Activated T-cell treated with anti-CD3 and anti-CD28 coated beads, Interleukin-2, amount 50 U/mL, for 72 hours (primary cell): ENCODE measurements around the gene CCDC92B. TPM values are rescaled to one million over a fixed set of nuclear protein-coding genes. Genes with fewer than 3 reads are reported as not detected.

Experiments used
- ATAC-seq, 2 donors: fragments of 150-1000 bp; cut with Tn5 transposase; replicated peaks in 1 of 2; 2 replicates each; pipeline ENCODE4 v1.10.0; 2021; ENCODE audit warnings: moderate library complexity in 2 of 2, mild to moderate bottlenecking in 1 of 2
- DNase-seq, 2 donors: peaks; one replicate each; pipeline ENCODE4 v3.0.0; 2021 to 2022; ENCODE audit warnings: mixed read lengths in 1 of 2
- H3K27ac Mint-ChIP-seq: one replicate; pipeline ENCODE4 v1.8.0; 2022; ENCODE audit warnings: mild to moderate bottlenecking, moderate library complexity, mixed read lengths
- H3K27me3 Mint-ChIP-seq: one replicate; pipeline ENCODE4 v1.8.0; 2022; ENCODE audit warnings: low read depth, mixed read lengths
- H3K36me3 Mint-ChIP-seq, 2 donors: one replicate each; pipeline ENCODE4 v1.8.0; 2022; ENCODE audit warnings: mixed read lengths in 2 of 2, mild to moderate bottlenecking in 1 of 2; ENCODE audit not compliant: insufficient read depth in 2 of 2
- H3K4me1 Mint-ChIP-seq: one replicate; pipeline ENCODE4 v1.8.0; 2022; ENCODE audit warnings: low read depth, mixed read lengths
- H3K4me3 Mint-ChIP-seq, 2 donors: one replicate each; pipeline ENCODE4 v1.8.0; 2022; ENCODE audit warnings: mild to moderate bottlenecking in 2 of 2, mixed read lengths in 2 of 2, moderate library complexity in 2 of 2
- H3K9me3 Mint-ChIP-seq, 2 donors: one replicate each; pipeline ENCODE4 v1.8.0; 2022; ENCODE audit warnings: mixed read lengths in 2 of 2
- total RNA-seq, 2 donors: library from RNA; stranded (reverse); gene quantifications; one replicate each; pipeline ENCODE4 v1.2.3, GENCODE V29; 2022

The CCDC92B gene
- total RNA-seq, 2 donors from 2014 or later, result 0.14 TPM; not detected in 1

GRCh38 chr17:2710071-2710802 is 39.2 kb downstream of the CCDC92B start:
- no peaks in the 10 kb centered on the region for H3K9me3 Mint-ChIP-seq
- no peak for DNase-seq
- H3K27ac Mint-ChIP-seq, result peak overlapping the region; percentile 84
- peaks cover 39% of the 10 kb centered on the region for H3K4me1 Mint-ChIP-seq
- no peak for ATAC-seq
- peak overlapping the region; percentile 81 to 95 for H3K4me3 Mint-ChIP-seq
- H3K27me3 Mint-ChIP-seq, result no peaks in the 10 kb centered on the region
- peaks cover 0 to 4% of the 10 kb centered on the region in 2 donors for H3K36me3 Mint-ChIP-seq

GRCh38 chr17:2709183-2709661 is 40.2 kb downstream of the CCDC92B start:
- Mint-ChIP-seq H3K9me3 (no peaks in the 10 kb centered on the region), H3K4me1 (peaks cover 43% of the 10 kb centered on the region), H3K36me3 (peaks cover 0 to 4% of the 10 kb centered on the region in 2 donors), H3K4me3 (peak overlapping the region; percentile 81 to 95), H3K27me3 (no peaks in the 10 kb centered on the region), H3K27ac (peak overlapping the region; percentile 84)
- no peak for DNase-seq
- no peak for ATAC-seq

- Mint-ChIP-seq H3K27ac (peak overlapping the region; percentile 84), H3K9me3 (no peaks in the 10 kb centered on the region), H3K4me1 (peaks cover 43% of the 10 kb centered on the region), H3K36me3 (peaks cover 0 to 4% of the 10 kb centered on the region in 2 donors), H3K27me3 (no peaks in the 10 kb centered on the region), H3K4me3 (peak overlapping the region; percentile 48 to 81)
- ATAC-seq (no peak), DNase-seq (no peak)
Observed at GRCh38 chr17:2708585-2709182, 40.8 kb downstream of the CCDC92B start.

GRCh38 chr17:2707721-2708584 is 41.5 kb downstream of the CCDC92B start:
- Mint-ChIP-seq H3K27ac (peak overlapping the region; percentile 20), H3K4me3 (peak overlapping the region in 1 of 2 donors; percentile 34)
- DNase-seq, result peak; percentile 37 to 52

GRCh38 chr17:2706911-2707510 is 42.4 kb downstream of the CCDC92B start:
- H3K9me3 Mint-ChIP-seq, result no peaks in the 10 kb centered on the region
- no peak overlapping the region for H3K27ac Mint-ChIP-seq
- H3K4me3 Mint-ChIP-seq, result no peak overlapping the region
- no peak for ATAC-seq
- no peaks in the 10 kb centered on the region for H3K27me3 Mint-ChIP-seq
- DNase-seq, result no peak
- H3K4me1 Mint-ChIP-seq, result peaks cover 35% of the 10 kb centered on the region
- peaks cover 0 to 8% of the 10 kb centered on the region in 2 donors for H3K36me3 Mint-ChIP-seq

More at GRCh38 chr17:2707721-2708584, 41.5 kb downstream of the CCDC92B start:
- Mint-ChIP-seq H3K27me3 (no peaks in the 10 kb centered on the region), H3K4me1 (peaks cover 43% of the 10 kb centered on the region), H3K36me3 (peaks cover 0 to 6% of the 10 kb centered on the region in 2 donors), H3K9me3 (no peaks in the 10 kb centered on the region)
- ATAC-seq, result no peak

- no peaks in the 10 kb centered on the region for H3K9me3 Mint-ChIP-seq
- H3K27ac Mint-ChIP-seq, result peak overlapping the region; percentile 79
- H3K4me1 Mint-ChIP-seq, result peaks cover 34% of the 10 kb centered on the region
- ATAC-seq, result no peak
- H3K4me3 Mint-ChIP-seq, result no peak overlapping the region
- H3K27me3 Mint-ChIP-seq, result no peaks in the 10 kb centered on the region
- peaks cover 0 to 8% of the 10 kb centered on the region in 2 donors for H3K36me3 Mint-ChIP-seq
- DNase-seq, result no peak
Observed at GRCh38 chr17:2705888-2706795, 43.3 kb downstream of the CCDC92B start.

- Mint-ChIP-seq H3K27me3 (no peaks in the 10 kb centered on the region), H3K4me1 (peaks cover 28% of the 10 kb centered on the region), H3K4me3 (no peak overlapping the region), H3K9me3 (no peaks in the 10 kb centered on the region), H3K36me3 (peaks cover 0 to 8% of the 10 kb centered on the region in 2 donors), H3K27ac (no peak overlapping the region)
- DNase-seq, result no peak
- no peak for ATAC-seq
Observed at GRCh38 chr17:2705263-2705662, 44.2 kb downstream of the CCDC92B start.

- Mint-ChIP-seq H3K27me3 (no peaks in the 10 kb centered on the region), H3K9me3 (no peaks in the 10 kb centered on the region), H3K27ac (no peak overlapping the region), H3K36me3 (peaks cover 0 to 8% of the 10 kb centered on the region in 2 donors), H3K4me3 (no peak overlapping the region), H3K4me1 (peaks cover 24% of the 10 kb centered on the region)
- DNase-seq (no peak), ATAC-seq (no peak)
Observed at GRCh38 chr17:2704890-2705248, 44.6 kb downstream of the CCDC92B start.

GRCh38 chr17:2704031-2704889 is 45.2 kb downstream of the CCDC92B start:
- Mint-ChIP-seq H3K27me3 (no peaks in the 10 kb centered on the region), H3K9me3 (no peaks in the 10 kb centered on the region), H3K36me3 (peaks cover 0 to 8% of the 10 kb centered on the region in 2 donors), H3K4me3 (no peak overlapping the region), H3K27ac (no peak overlapping the region), H3K4me1 (peaks cover 18% of the 10 kb centered on the region)
- ATAC-seq, result no peak
- no peak for DNase-seq

GRCh38 chr17:2703606-2704005 is 45.8 kb downstream of the CCDC92B start:
- ATAC-seq (no peak), DNase-seq (no peak)
- no peak overlapping the region for H3K27ac Mint-ChIP-seq
- no peaks in the 10 kb centered on the region for H3K27me3 Mint-ChIP-seq
- peaks cover 0 to 8% of the 10 kb centered on the region in 2 donors for H3K36me3 Mint-ChIP-seq
- no peaks in the 10 kb centered on the region for H3K9me3 Mint-ChIP-seq
- peaks cover 12% of the 10 kb centered on the region for H3K4me1 Mint-ChIP-seq
- no peak overlapping the region for H3K4me3 Mint-ChIP-seq

GRCh38 chr17:2703181-2703580 is 46.3 kb downstream of the CCDC92B start:
- Mint-ChIP-seq H3K9me3 (no peaks in the 10 kb centered on the region), H3K4me3 (no peak overlapping the region), H3K4me1 (peaks cover 11% of the 10 kb centered on the region), H3K27me3 (no peaks in the 10 kb centered on the region), H3K27ac (no peak overlapping the region), H3K36me3 (peaks cover 0 to 8% of the 10 kb centered on the region in 2 donors)
- DNase-seq (no peak), ATAC-seq (no peak)
